Liver (tissue), 9 donors: ENCODE results near the gene FBXO28. TPM values are rescaled to one million over a fixed set of nuclear protein-coding genes. Genes with fewer than 3 reads are reported as not detected.

Experiments used
- DNase-seq: peaks from one replicate; pipeline ENCODE4 v3.0.0-alpha.2; 2017; ENCODE audit warnings: low spot score
- H3K27ac ChIP-seq, 2 donors: one replicate each; pipeline ENCODE4 v1.7.0; 2013; ENCODE audit warnings: inconsistent platforms in 2 of 2, low read length in 2 of 2, control low read depth in 1 of 2, low read depth in 1 of 2, mild to moderate bottlenecking in 1 of 2
- H3K27me3 ChIP-seq, 4 donors: one replicate each; pipeline versions ENCODE4 v1.6.1 to v1.7.0; 2013; ENCODE audit warnings: low read length in 3 of 4, inconsistent platforms in 1 of 4, mild to moderate bottlenecking in 1 of 4, moderate library complexity in 1 of 4; ENCODE audit not compliant: control insufficient read depth in 4 of 4, insufficient read depth in 4 of 4
- H3K36me3 ChIP-seq, 4 donors: one replicate each; pipeline versions ENCODE4 v1.6.1 to v1.7.0; 2013; ENCODE audit warnings: low read length in 3 of 4, mild to moderate bottlenecking in 3 of 4, low read depth in 1 of 4, moderate library complexity in 1 of 4; ENCODE audit not compliant: control insufficient read depth in 4 of 4, insufficient read depth in 3 of 4
- H3K4me1 ChIP-seq, 4 donors: one replicate each; pipeline versions ENCODE4 v1.6.1 to v1.7.0; 2013; ENCODE audit warnings: low read length in 3 of 4, mild to moderate bottlenecking in 3 of 4, moderate library complexity in 1 of 4; ENCODE audit not compliant: control insufficient read depth in 4 of 4, insufficient read depth in 4 of 4
- H3K4me3 ChIP-seq, 3 donors: one replicate each; pipeline versions ENCODE4 v1.6.1 to v1.7.0; 2013; ENCODE audit warnings: low read length in 3 of 3, control low read depth in 1 of 3, low read depth in 1 of 3, mild to moderate bottlenecking in 1 of 3
- H3K9ac ChIP-seq, 2 donors: one replicate each; pipeline ENCODE4 v1.7.0; 2013; ENCODE audit warnings: low read length in 2 of 2, mild to moderate bottlenecking in 2 of 2, moderate library complexity in 2 of 2, control low read depth in 1 of 2, low read depth in 1 of 2
- H3K9me3 ChIP-seq, 4 donors: one replicate each; pipeline versions ENCODE4 v1.6.1 to v1.7.0; 2013; ENCODE audit warnings: low read length in 3 of 4; ENCODE audit not compliant: control insufficient read depth in 4 of 4
- EGR1 ChIP-seq, 2 donors: IDR thresholded peaks; 2 replicates each; pipeline ENCODE4 v1.6.1; 2016 to 2018; ENCODE audit warnings: antibody characterized with exemption in 2 of 2, low read depth in 2 of 2
- FOXA1 ChIP-seq: IDR thresholded peaks from 2 replicates; pipeline ENCODE4 v1.6.1; 2016; ENCODE audit warnings: antibody characterized with exemption
- FOXA2 ChIP-seq: IDR thresholded peaks from 2 replicates; pipeline ENCODE4 v1.6.1; 2016; ENCODE audit warnings: antibody characterized with exemption
- GABPA ChIP-seq, 2 donors: IDR thresholded peaks in 1 of 2; conservative IDR thresholded peaks in 1 of 2; 2 replicates each; pipeline ENCODE4 v1.6.1; 2016; ENCODE audit warnings: antibody characterized with exemption in 2 of 2, mild to moderate bottlenecking in 1 of 2, moderate library complexity in 1 of 2
- HNF4A ChIP-seq, 2 donors: conservative IDR thresholded peaks; 2 replicates each; pipeline ENCODE4 v1.6.1; 2016; ENCODE audit warnings: antibody characterized with exemption in 2 of 2, mild to moderate bottlenecking in 2 of 2
- HNF4G ChIP-seq: IDR thresholded peaks from 2 replicates; pipeline ENCODE4 v1.6.1; 2016; ENCODE audit warnings: antibody characterized with exemption
- JUND ChIP-seq, 2 donors: IDR thresholded peaks; 2 replicates each; pipeline ENCODE4 v1.6.1; 2016; ENCODE audit warnings: antibody characterized with exemption in 2 of 2
- NR2F2 ChIP-seq: IDR thresholded peaks from 2 replicates; pipeline ENCODE4 v1.6.1; 2016; ENCODE audit warnings: antibody characterized with exemption
- RAD21 ChIP-seq, 2 donors: IDR thresholded peaks; 2 replicates each; pipeline ENCODE4 v1.6.1; 2016; ENCODE audit warnings: antibody characterized with exemption in 2 of 2, mild to moderate bottlenecking in 2 of 2
- RXRA ChIP-seq, 2 donors: IDR thresholded peaks; 2 replicates each; pipeline ENCODE4 v1.6.1; 2017 to 2018; ENCODE audit warnings: antibody characterized with exemption in 2 of 2, mild to moderate bottlenecking in 1 of 2
- SP1 ChIP-seq: IDR thresholded peaks from 2 replicates; pipeline ENCODE4 v1.6.1; 2018; ENCODE audit warnings: antibody characterized with exemption, mild to moderate bottlenecking
- TAF1 ChIP-seq: conservative IDR thresholded peaks from 2 replicates; pipeline ENCODE4 v1.6.1; 2016; ENCODE audit warnings: antibody characterized with exemption, mild to moderate bottlenecking
- YY1 ChIP-seq: IDR thresholded peaks from 2 replicates; pipeline ENCODE4 v1.6.1; 2016; ENCODE audit warnings: antibody characterized with exemption, mild to moderate bottlenecking
- ZBTB33 ChIP-seq: IDR thresholded peaks from 2 replicates; pipeline ENCODE4 v1.6.1; 2016; ENCODE audit warnings: antibody characterized with exemption
- WGBS: extraction: QIAGEN DNeasy Blood & Tissue Kit; methylation state at CpG from one replicate; pipeline ENCODE4 v1.1.7; 2013; 5-methylcytosine and 5-hydroxymethylcytosine counted together
- polyA plus RNA-seq, 2 donors: library from polyadenylated mRNA; stranded (reverse) in 1 of 2; unstranded in 1 of 2; fragments of 200-250 nt in 1 of 2; fragments of >200 nt in 1 of 2; fragmentation: Nextera tagmentation in 1 of 2; extraction: Ambion mirVana in 1 of 2; gene quantifications; one replicate each; pipeline versions ENCODE4 v1.2.1 to v1.2.3, GENCODE V29; 2013 to 2015
- total RNA-seq, 2 donors: library from RNA; depleted of rRNA; stranded (reverse); fragments of >200 nt; gene quantifications; one replicate each; pipeline ENCODE4 v1.2.3, GENCODE V29; 2014
- TF ChIP-seq, protein P1 (sequence below): IDR thresholded peaks from 2 replicates; pipeline ENCODE4 v1.6.1; 2016; ENCODE audit warnings: antibody characterized with exemption
- TF ChIP-seq, protein P2 (sequence below): IDR thresholded peaks from 2 replicates; pipeline ENCODE4 v1.6.1; 2016; ENCODE audit warnings: antibody characterized with exemption, mild to moderate bottlenecking
- TF ChIP-seq, protein P3 (sequence below): IDR thresholded peaks from 2 replicates; pipeline ENCODE4 v1.6.1; 2016; ENCODE audit warnings: antibody characterized with exemption
- TF ChIP-seq, protein P4 (sequence below): fragments of 150-350 bp; IDR thresholded peaks from 2 replicates; pipeline ENCODE4 v1.5.1; 2017; ENCODE audit warnings: improper control_type of control experiment, low read depth, low read length; ENCODE audit not compliant: missing input control
- donor health status: healthy.
- donor health status: healthy.
- donor health status: healthy.
- donor health status: healthy.
- donor health status: healthy.

FBXO28 gene
- total and polyA plus RNA-seq, 4 donors = 6.7 to 23.1 (median 13.1) TPM

DNA sequence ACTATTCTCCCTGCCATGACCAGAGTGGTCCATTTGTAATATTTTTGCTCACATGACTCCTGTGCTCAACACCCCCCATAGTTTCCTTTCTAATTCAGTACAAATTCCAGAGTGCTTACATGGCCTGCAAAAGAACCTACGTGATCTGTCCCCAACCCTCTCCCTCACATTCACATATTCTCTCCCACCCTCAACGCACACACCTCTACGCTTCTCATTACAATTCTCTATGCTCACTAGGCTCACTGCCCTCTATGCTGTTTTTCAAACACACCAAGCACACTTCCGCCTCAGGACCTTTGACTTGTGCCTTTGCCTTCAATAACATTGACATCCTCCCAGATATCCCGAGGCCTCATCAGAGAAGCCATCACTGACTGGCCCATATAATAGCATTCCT is 23.8 kb upstream of the FBXO28 start:
- 87% methylated on average over 5 of the region's 5 CpGs for WGBS

More for the DNA sequence above, 23.8 kb upstream of the FBXO28 start:
- DNase-seq = no peak
- no peak overlapping the region for H3K27ac ChIP-seq
- TF ChIP-seq GABPA (IDR thresholded peaks at IDR 0.05 in 1 of 2, conservative IDR thresholded peaks at IDR 0.05 in 1 of 2) (no peak), SP1 (no peak), HNF4A (conservative IDR thresholded peaks at IDR 0.05) (no peak), YY1 (no peak), TAF1 (no peak), FOXA2 (no peak), RAD21 (IDR thresholded peaks at IDR 0.05) (no peak), JUND (IDR thresholded peaks at IDR 0.05) (no peak), FOXA1 (no peak), NR2F2 (no peak), HNF4G (no peak), ZBTB33 (no peak), RXRA (IDR thresholded peaks at IDR 0.05) (no peak), EGR1 (IDR thresholded peaks at IDR 0.05; ENCODE audit: low read depth in 2 of 2) (no peak)
- TF ChIP-seq, protein P1, sequence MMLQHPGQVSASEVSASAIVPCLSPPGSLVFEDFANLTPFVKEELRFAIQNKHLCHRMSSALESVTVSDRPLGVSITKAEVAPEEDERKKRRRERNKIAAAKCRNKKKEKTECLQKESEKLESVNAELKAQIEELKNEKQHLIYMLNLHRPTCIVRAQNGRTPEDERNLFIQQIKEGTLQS = no peak
- TF ChIP-seq, protein P2, sequence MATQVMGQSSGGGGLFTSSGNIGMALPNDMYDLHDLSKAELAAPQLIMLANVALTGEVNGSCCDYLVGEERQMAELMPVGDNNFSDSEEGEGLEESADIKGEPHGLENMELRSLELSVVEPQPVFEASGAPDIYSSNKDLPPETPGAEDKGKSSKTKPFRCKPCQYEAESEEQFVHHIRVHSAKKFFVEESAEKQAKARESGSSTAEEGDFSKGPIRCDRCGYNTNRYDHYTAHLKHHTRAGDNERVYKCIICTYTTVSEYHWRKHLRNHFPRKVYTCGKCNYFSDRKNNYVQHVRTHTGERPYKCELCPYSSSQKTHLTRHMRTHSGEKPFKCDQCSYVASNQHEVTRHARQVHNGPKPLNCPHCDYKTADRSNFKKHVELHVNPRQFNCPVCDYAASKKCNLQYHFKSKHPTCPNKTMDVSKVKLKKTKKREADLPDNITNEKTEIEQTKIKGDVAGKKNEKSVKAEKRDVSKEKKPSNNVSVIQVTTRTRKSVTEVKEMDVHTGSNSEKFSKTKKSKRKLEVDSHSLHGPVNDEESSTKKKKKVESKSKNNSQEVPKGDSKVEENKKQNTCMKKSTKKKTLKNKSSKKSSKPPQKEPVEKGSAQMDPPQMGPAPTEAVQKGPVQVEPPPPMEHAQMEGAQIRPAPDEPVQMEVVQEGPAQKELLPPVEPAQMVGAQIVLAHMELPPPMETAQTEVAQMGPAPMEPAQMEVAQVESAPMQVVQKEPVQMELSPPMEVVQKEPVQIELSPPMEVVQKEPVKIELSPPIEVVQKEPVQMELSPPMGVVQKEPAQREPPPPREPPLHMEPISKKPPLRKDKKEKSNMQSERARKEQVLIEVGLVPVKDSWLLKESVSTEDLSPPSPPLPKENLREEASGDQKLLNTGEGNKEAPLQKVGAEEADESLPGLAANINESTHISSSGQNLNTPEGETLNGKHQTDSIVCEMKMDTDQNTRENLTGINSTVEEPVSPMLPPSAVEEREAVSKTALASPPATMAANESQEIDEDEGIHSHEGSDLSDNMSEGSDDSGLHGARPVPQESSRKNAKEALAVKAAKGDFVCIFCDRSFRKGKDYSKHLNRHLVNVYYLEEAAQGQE = no peak
- TF ChIP-seq, protein P3, sequence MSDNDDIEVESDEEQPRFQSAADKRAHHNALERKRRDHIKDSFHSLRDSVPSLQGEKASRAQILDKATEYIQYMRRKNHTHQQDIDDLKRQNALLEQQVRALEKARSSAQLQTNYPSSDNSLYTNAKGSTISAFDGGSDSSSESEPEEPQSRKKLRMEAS = no peak
- TF ChIP-seq, protein P4, sequence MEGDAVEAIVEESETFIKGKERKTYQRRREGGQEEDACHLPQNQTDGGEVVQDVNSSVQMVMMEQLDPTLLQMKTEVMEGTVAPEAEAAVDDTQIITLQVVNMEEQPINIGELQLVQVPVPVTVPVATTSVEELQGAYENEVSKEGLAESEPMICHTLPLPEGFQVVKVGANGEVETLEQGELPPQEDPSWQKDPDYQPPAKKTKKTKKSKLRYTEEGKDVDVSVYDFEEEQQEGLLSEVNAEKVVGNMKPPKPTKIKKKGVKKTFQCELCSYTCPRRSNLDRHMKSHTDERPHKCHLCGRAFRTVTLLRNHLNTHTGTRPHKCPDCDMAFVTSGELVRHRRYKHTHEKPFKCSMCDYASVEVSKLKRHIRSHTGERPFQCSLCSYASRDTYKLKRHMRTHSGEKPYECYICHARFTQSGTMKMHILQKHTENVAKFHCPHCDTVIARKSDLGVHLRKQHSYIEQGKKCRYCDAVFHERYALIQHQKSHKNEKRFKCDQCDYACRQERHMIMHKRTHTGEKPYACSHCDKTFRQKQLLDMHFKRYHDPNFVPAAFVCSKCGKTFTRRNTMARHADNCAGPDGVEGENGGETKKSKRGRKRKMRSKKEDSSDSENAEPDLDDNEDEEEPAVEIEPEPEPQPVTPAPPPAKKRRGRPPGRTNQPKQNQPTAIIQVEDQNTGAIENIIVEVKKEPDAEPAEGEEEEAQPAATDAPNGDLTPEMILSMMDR = no peak
- no peaks in the 10 kb centered on the region for H3K9me3 ChIP-seq
- H3K27me3 ChIP-seq = no peaks in the 10 kb centered on the region
- H3K4me3 ChIP-seq = no peak overlapping the region
- no peaks in the 10 kb centered on the region for H3K36me3 ChIP-seq
- no peak overlapping the region for H3K9ac ChIP-seq
- H3K4me1 ChIP-seq = no peaks in the 10 kb centered on the region
